Measurements from ENCODE around the gene MYZAP. TPM values are rescaled to one million over a fixed set of nuclear protein-coding genes. Genes with fewer than 3 reads are reported as not detected.
A peak's percentile ranks its signal among the peaks of the same experiment; 100 is the strongest.

MYZAP gene, protein sequence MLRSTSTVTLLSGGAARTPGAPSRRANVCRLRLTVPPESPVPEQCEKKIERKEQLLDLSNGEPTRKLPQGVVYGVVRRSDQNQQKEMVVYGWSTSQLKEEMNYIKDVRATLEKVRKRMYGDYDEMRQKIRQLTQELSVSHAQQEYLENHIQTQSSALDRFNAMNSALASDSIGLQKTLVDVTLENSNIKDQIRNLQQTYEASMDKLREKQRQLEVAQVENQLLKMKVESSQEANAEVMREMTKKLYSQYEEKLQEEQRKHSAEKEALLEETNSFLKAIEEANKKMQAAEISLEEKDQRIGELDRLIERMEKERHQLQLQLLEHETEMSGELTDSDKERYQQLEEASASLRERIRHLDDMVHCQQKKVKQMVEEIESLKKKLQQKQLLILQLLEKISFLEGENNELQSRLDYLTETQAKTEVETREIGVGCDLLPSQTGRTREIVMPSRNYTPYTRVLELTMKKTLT
- total RNA-seq (2012; rRNA removed) = not detected in 2 replicates
- not detected in 2 replicates for polyA plus RNA-seq (2012; rRNA removed)
- polyA plus RNA-seq (2012; cell fraction: cytosol; rRNA removed) = not detected in 2 replicates
- polyA plus RNA-seq (2012; cell fraction: nucleus; rRNA removed; ENCODE audit: low replicate concordance) = not detected in 2 replicates
- not detected for Bru-seq, nascent RNA
- BruChase-seq, experiment 1, labeled RNA remaining after a 6-hour chase = not detected
- BruChase-seq, experiment 2, labeled RNA remaining after a 2-hour chase = not detected
- long read RNA-seq = 0 reads

DNA sequence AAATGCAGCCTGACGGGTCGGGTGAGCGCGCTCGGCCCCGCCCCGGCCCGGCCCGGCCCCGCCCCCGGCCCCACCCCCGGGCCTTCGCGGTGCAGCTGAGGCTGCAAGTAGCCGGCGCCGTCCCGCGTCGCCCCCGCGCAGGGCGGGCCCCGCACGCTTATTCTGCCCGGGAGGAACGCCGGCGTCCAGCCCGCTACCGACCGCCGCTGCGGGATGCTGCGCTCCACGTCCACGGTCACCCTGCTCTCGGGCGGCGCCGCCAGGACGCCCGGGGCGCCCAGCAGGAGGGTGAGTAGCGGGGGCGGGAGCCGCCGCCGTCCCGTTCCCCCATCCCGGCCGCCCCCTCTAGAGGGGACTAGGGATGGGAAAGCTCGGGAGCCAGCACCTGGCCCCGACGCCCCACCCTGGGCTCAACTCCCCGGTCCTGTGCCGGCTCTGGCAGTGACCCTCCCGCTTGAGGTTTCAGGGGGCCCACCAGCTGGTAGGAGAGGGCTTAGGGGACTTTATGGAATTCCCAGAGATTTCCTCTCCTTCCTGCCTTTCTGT is at the start of gene MYZAP:
TSS of gene MYZAP (plus strand) at position 83 of the 546 bp plus-strand sequence. CDS start at position 214, 131 bp downstream.
- ATAC-seq (ENCODE audit: low read depth) = peak; percentile 97
- H3K4ac ChIP-seq (ENCODE audit: low read depth, low read length) = no peak within 1 kb of the TSS
- no peak within 1 kb of the TSS for H2AK5ac ChIP-seq (ENCODE audit: low read depth, low read length)
- peak within 1 kb of the TSS; percentile 63 for H3K4me2 ChIP-seq (ENCODE audit: low read depth, low read length)
- H2BK20ac ChIP-seq (ENCODE audit: low read depth, low read length) = no peak within 1 kb of the TSS
- no peak within 1 kb of the TSS for H3K18ac ChIP-seq (ENCODE audit: low read depth, low read length)
- dilution Hi-C loops (cut with HindIII; ENCODE audit: low sequenced_read_pairs, unreplicated experiment) (no loop called here), intact Hi-C loops (cut with micrococcal nuclease) (no loop called here), in situ Hi-C loops (cut with MboI; ENCODE audit: low sequenced_read_pairs) (no loop called here)
- H4K5ac ChIP-seq (ENCODE audit: low read depth, low read length) = no peak within 1 kb of the TSS
- H3K9ac ChIP-seq (ENCODE audit: low read depth, low read length) = no peak within 1 kb of the TSS
- no peaks in the 10 kb centered on the region for H3K36me3 ChIP-seq (ENCODE audit: control insufficient read depth, insufficient read depth, low read length)
- H3K4me3 ChIP-seq (ENCODE audit: insufficient read depth, low read depth, low read length) = peak within 1 kb of the TSS; percentile 32; the same call in 1 of the 2 replicates
- H3K56ac ChIP-seq (ENCODE audit: extremely low read depth, insufficient read depth, low read length) = no peak within 1 kb of the TSS
- H3K27me3 ChIP-seq (ENCODE audit: control insufficient read depth, insufficient read depth, low read length) = peaks cover 42% of the 10 kb centered on the region
- no peaks in the 10 kb centered on the region for H4K20me1 ChIP-seq (ENCODE audit: insufficient read depth, low read length)
- 3% methylated on average over 28 of the region's 58 CpGs; no CpG with 5 or more reads in 1 of the 2 experiments for WGBS, 2 experiments (ENCODE audit: extremely low coverage in 2 of 2, insufficient read length in 1 of 2)
- no peak within 1 kb of the TSS for H2BK5ac ChIP-seq (ENCODE audit: low read depth, low read length, poor library complexity, severe bottlenecking)
- H2BK15ac ChIP-seq (ENCODE audit: low read depth, low read length) = no peak within 1 kb of the TSS
- H2AFZ ChIP-seq (replicated peaks; ENCODE audit: low read length, poor library complexity) = peak within 1 kb of the TSS; percentile 81
- no peak for TF ChIP-seq MAFK (IDR thresholded peaks at IDR 0.05; ENCODE audit: low read depth, low read length)
- TF ChIP-seq BHLHE40 (IDR thresholded peaks at IDR 0.05; ENCODE audit: low read depth, low read length) = no peak
- TF ChIP-seq FOS (IDR thresholded peaks at IDR 0.05; ENCODE audit: low read depth, low read length) = no peak
- no peak within 1 kb of the TSS for H3K14ac ChIP-seq (replicated peaks; ENCODE audit: low read depth, low read length)
- H3K79me1 ChIP-seq (ENCODE audit: low read depth in 1 of 2, low read length in 2 of 2) = no peaks in the 10 kb centered on the region
- H4K8ac ChIP-seq (ENCODE audit: low read depth in 2 of 2, low read length in 2 of 2) = no peak within 1 kb of the TSS
- H3K9me1 ChIP-seq (ENCODE audit: insufficient read depth, low read length) = no peaks in the 10 kb centered on the region; the same call in 1 of the 2 replicates
- no peak within 1 kb of the TSS for H2BK120ac ChIP-seq (ENCODE audit: low read depth, low read length)
- BruUV-seq (replicated peaks) = no TSS peak
- DNase-seq = no peak
- no peaks in the 10 kb centered on the region for H3K9me3 ChIP-seq (ENCODE audit: control insufficient read depth, insufficient read depth, low read length)
- ChIA-PET CTCF (no interaction called here), POLR2A (ENCODE audit: unreplicated experiment) (no interaction called here)
- no peak within 1 kb of the TSS for H3K27ac ChIP-seq (ENCODE audit: insufficient read depth, low read length)
- H4K91ac ChIP-seq (ENCODE audit: insufficient read depth, low read depth, low read length) = no peak within 1 kb of the TSS
- no peak within 1 kb of the TSS for H3K23ac ChIP-seq (ENCODE audit: low read depth, low read length)
- H2AK9ac ChIP-seq (replicated peaks; ENCODE audit: low read depth, low read length, poor library complexity) = peak within 1 kb of the TSS; percentile 44
- H3K4me1 ChIP-seq (ENCODE audit: control insufficient read depth, insufficient read depth, low read length) = no peaks in the 10 kb centered on the region
